NCI-H2081 treated with DMSO at 0.1 percent for 48 hours (cell line): Measurements from ENCODE around the gene CREBBP.
A peak's percentile ranks its signal among the peaks of the same experiment; 100 is the strongest.

Experiments used
- DNase-seq: peaks from one replicate; lab custom pipeline; 2025; lab: John Stamatoyannopoulos, UW

CREBBP gene

GRCh38 chr16:3824121-3824795, 56.3 kb downstream of the CREBBP start:
- DNase-seq: no peak

GRCh38 chr16:3823427-3823826, 57.1 kb downstream of the CREBBP start:
- no peak for DNase-seq

GRCh38 chr16:3822366-3823045, 58.0 kb downstream of the CREBBP start:
- DNase-seq: no peak

- no peak for DNase-seq
These were observed 59.3 kb downstream of the CREBBP start for GRCh38 chr16:3821184-3821583.

- peak; percentile 83 for DNase-seq
These were observed 60.5 kb downstream of the CREBBP start for GRCh38 chr16:3819746-3820724.

GRCh38 chr16:3819175-3819527, 61.4 kb downstream of the CREBBP start:
- DNase-seq: no peak

GRCh38 chr16:3816326-3816725, 64.2 kb downstream of the CREBBP start:
- no peak for DNase-seq

- DNase-seq: no peak
These were observed 65.8 kb downstream of the CREBBP start for GRCh38 chr16:3814755-3815154.

GRCh38 chr16:3812469-3813172, 67.9 kb downstream of the CREBBP start:
- DNase-seq: no peak

- no peak for DNase-seq
These were observed 69.7 kb downstream of the CREBBP start for GRCh38 chr16:3810818-3811217.

GRCh38 chr16:3810198-3810664, 70.3 kb downstream of the CREBBP start:
- no peak for DNase-seq

GRCh38 chr16:3808308-3809063, 72.0 kb downstream of the CREBBP start:
- DNase-seq: no peak

GRCh38 chr16:3807425-3808123, 72.9 kb downstream of the CREBBP start:
- DNase-seq: no peak

GRCh38 chr16:3804426-3805016, 76.0 kb downstream of the CREBBP start:
- DNase-seq: no peak

- DNase-seq: no peak
These were observed 79.8 kb downstream of the CREBBP start for GRCh38 chr16:3800477-3801270.

- DNase-seq: no peak
These were observed 80.5 kb downstream of the CREBBP start for GRCh38 chr16:3800019-3800418.

GRCh38 chr16:3799354-3799753, 81.2 kb downstream of the CREBBP start:
- no peak for DNase-seq

GRCh38 chr16:3798838-3799237, 81.7 kb downstream of the CREBBP start:
- no peak for DNase-seq
